ENCODE results near the gene ELAVL2. TPM values are rescaled to one million over a fixed set of nuclear protein-coding genes. Genes with fewer than 3 reads are reported as not detected.

ELAVL2 gene
- total RNA-seq, 1 experiment from 2014 or later, result 16.8 TPM

- Histone ChIP-seq H3K56ac (ENCODE audit: insufficient read length, low read depth, low read length) (no peak overlapping the region), H2BK120ac (ENCODE audit: low read depth, low read length, poor library complexity, severe bottlenecking) (no peak overlapping the region), H2AK5ac (ENCODE audit: insufficient read length, low read length) (no peak overlapping the region), H3K4me1 (ENCODE audit: insufficient read depth, low read length) (peaks cover 47% of the 10 kb centered on the region), H3K9me3 (ENCODE audit: control insufficient read depth, low read depth, low read length) (no peaks in the 10 kb centered on the region), H4K5ac (ENCODE audit: insufficient read length, low read depth, low read length) (no peak overlapping the region), H4K8ac (replicated peaks; ENCODE audit: insufficient read length, low read depth, low read length) (no peak overlapping the region), H2AFZ (ENCODE audit: low read length) (no peak overlapping the region), H3T11ph (ENCODE audit: low read length) (no peak overlapping the region), H2BK15ac (ENCODE audit: low read depth, low read length) (no peak overlapping the region), H4K91ac (ENCODE audit: insufficient read length, low read depth, low read length) (no peak overlapping the region), H3K23me2 (ENCODE audit: insufficient read length, low read depth, low read length, poor library complexity, severe bottlenecking) (no peaks in the 10 kb centered on the region), H3K4me2 (ENCODE audit: insufficient read depth, insufficient read length, low read length) (no peak overlapping the region), H3K27ac (ENCODE audit: insufficient read length, low read depth, low read length) (no peak overlapping the region), H3K18ac (ENCODE audit: insufficient read length, low read depth, low read length) (no peak overlapping the region), H3K9ac (ENCODE audit: extremely low read depth, insufficient read length, low read length) (no peak overlapping the region), H3K79me1 (ENCODE audit: insufficient read depth, low read depth, low read length, poor library complexity, severe bottlenecking) (peaks cover 4% of the 10 kb centered on the region), H3K4ac (ENCODE audit: low read depth, low read length) (no peak overlapping the region), H2BK5ac (ENCODE audit: insufficient read length, low read length) (no peak overlapping the region), H3K79me2 (ENCODE audit: insufficient read depth, low read length) (peaks cover 33% of the 10 kb centered on the region; the same call in 1 of the 2 replicates), H3K14ac (ENCODE audit: insufficient read depth, low read length) (no peak overlapping the region), H4K20me1 (ENCODE audit: control insufficient read depth, insufficient read depth, insufficient read length) (no peaks in the 10 kb centered on the region), H3K27me3 (ENCODE audit: insufficient read depth, low read length) (no peaks in the 10 kb centered on the region), H2BK20ac (ENCODE audit: low read depth, low read length, poor library complexity, severe bottlenecking) (no peak overlapping the region), H3K23ac (ENCODE audit: insufficient read length, low read depth, low read length) (no peak overlapping the region), H2BK12ac (ENCODE audit: insufficient read length, low read depth, low read length) (no peak overlapping the region)
- Mint-ChIP-seq H3K4me1 (peaks cover 71 to 78% of the 10 kb centered on the region in 2 experiments), H3K27me3 (ENCODE audit: low read depth) (no peaks in the 10 kb centered on the region), H3K9me3 (no peaks in the 10 kb centered on the region), H3K4me3 (peak overlapping the region in 1 of 2 experiments; percentile 2; a peak in 1 of 5 replicates), H3K27ac (peak overlapping the region; percentile 26 to 97 (median 45); a peak in 6 of 7 replicates), H3K36me3 (ENCODE audit: insufficient read depth in 1 of 3, low read depth in 3 of 3) (peaks cover 0 to 3% (median 0%) of the 10 kb centered on the region in 3 experiments; a peak in 1 of 7 replicates)
- no peak for DNase-seq
- WGBS (ENCODE audit: extremely low coverage, insufficient read length, low lambda C conversion rate), result no CpG with 5 or more reads among the region's 3 CpGs
- TF ChIP-seq CTCF (conservative IDR thresholded peaks at IDR 0.05), result no peak
Observed at GRCh38 chr9:23739753-23740152, 86.3 kb downstream of the ELAVL2 start.
